HEK293 (cell line): Measurements from ENCODE around the gene SLX9.

Source experiments
- CTCF ChIA-PET: fragments of 350-600 bp; formaldehyde crosslinking; extraction: SDS; loops from one replicate; lab custom pipeline; 2021; ENCODE audit warnings: antibody characterized with exemption; lab: Yijun Ruan, JAX
- POLR2A ChIA-PET: fragments of 300-600 bp; formaldehyde crosslinking; extraction: SDS; loops from one replicate; lab custom pipeline; 2020; ENCODE audit warnings: antibody characterized with exemption, inconsistent platforms; lab: Yijun Ruan, JAX
- H3K27ac ChIP-seq: fragments of 200-500 bp; sonication (Bioruptor generic); 2 replicates; pipeline ENCODE4 v1.5.1; 2014; ENCODE audit warnings: low read depth, low read length, control low read depth, inconsistent platforms; ENCODE audit errors: extremely low read depth
- H3K36me3 ChIP-seq, 2 experiments: fragments of 200-500 bp in 1 of 2; sonication (Bioruptor generic) in 1 of 2; 1 replicate in 1 of 2; 2 replicates in 1 of 2; pipeline ENCODE4 v1.5.1; 2014 to 2017; ENCODE audit warnings: inconsistent platforms in 2 of 2, low read length in 2 of 2; ENCODE audit not compliant: control insufficient read depth in 2 of 2, insufficient read depth in 1 of 2
- H3K4me1 ChIP-seq: fragments of 200-500 bp; sonication (Bioruptor generic); 2 replicates; pipeline ENCODE4 v1.5.1; 2014; ENCODE audit warnings: mild to moderate bottlenecking, low read length, inconsistent platforms; ENCODE audit not compliant: control insufficient read depth, insufficient read depth
- H3K4me3 ChIP-seq: 2 replicates; pipeline ENCODE4 v1.5.1; 2011; ENCODE audit warnings: low read depth, mild to moderate bottlenecking, control low read depth, low read length, moderate library complexity
- H3K9me3 ChIP-seq: fragments of 200-500 bp; sonication (Bioruptor generic); 2 replicates; pipeline ENCODE4 v1.5.1; 2014; ENCODE audit warnings: low read depth, low read length, inconsistent platforms; ENCODE audit not compliant: control insufficient read depth, insufficient read depth
- EGR2 ChIP-seq: fragments of 450-650 bp; formaldehyde crosslinking; IDR thresholded peaks from 2 replicates; pipeline ENCODE4 v1.5.1; 2016; ENCODE audit warnings: low read depth, missing biosample characterization, missing genetic modification characterization
- FEZF1 ChIP-seq: fragments of 450-650 bp; formaldehyde crosslinking; IDR thresholded peaks from 2 replicates; pipeline ENCODE4 v1.5.1; 2016; ENCODE audit warnings: missing biosample characterization, missing genetic modification characterization
- GLI4 ChIP-seq: fragments of 450-650 bp; formaldehyde crosslinking; IDR thresholded peaks from 2 replicates; pipeline ENCODE4 v1.5.1; 2016; ENCODE audit warnings: missing biosample characterization, missing genetic modification characterization
- IKZF3 ChIP-seq: fragments of 450-650 bp; IDR thresholded peaks from 2 replicates; pipeline ENCODE4 v1.5.0; 2018; ENCODE audit warnings: missing biosample characterization, mild to moderate bottlenecking, missing genetic modification characterization, moderate library complexity
- MYNN ChIP-seq: fragments of 450-650 bp; formaldehyde crosslinking; IDR thresholded peaks from 2 replicates; pipeline ENCODE4 v1.5.1; 2016; ENCODE audit warnings: missing biosample characterization, missing genetic modification characterization, borderline replicate concordance
- OVOL3 ChIP-seq: fragments of 450-650 bp; formaldehyde crosslinking; IDR thresholded peaks from 2 replicates; pipeline ENCODE4 v1.5.1; 2016; ENCODE audit warnings: missing biosample characterization, missing genetic modification characterization
- SETDB1 ChIP-seq: IDR thresholded peaks from one replicate; pipeline ENCODE4 v1.6.1; 2017; ENCODE audit warnings: mild to moderate bottlenecking, low read length, moderate library complexity, mixed read lengths; ENCODE audit not compliant: insufficient read length
- ZBTB8A ChIP-seq: fragments of 450-650 bp; formaldehyde crosslinking; IDR thresholded peaks from 2 replicates; pipeline ENCODE4 v1.5.1; 2016; ENCODE audit warnings: missing biosample characterization, missing genetic modification characterization
- ZFP3 ChIP-seq: fragments of 450-650 bp; formaldehyde crosslinking; IDR thresholded peaks from 2 replicates; pipeline ENCODE4 v1.5.1; 2016; ENCODE audit warnings: low read depth, missing biosample characterization, missing genetic modification characterization
- ZNF146 ChIP-seq: fragments of 450-650 bp; formaldehyde crosslinking; IDR thresholded peaks from 2 replicates; pipeline ENCODE4 v1.5.1; 2016; ENCODE audit warnings: missing biosample characterization, missing genetic modification characterization
- ZNF184 ChIP-seq: fragments of 450-650 bp; IDR thresholded peaks from 2 replicates; pipeline ENCODE4 v1.5.1; 2018; ENCODE audit warnings: missing biosample characterization, mild to moderate bottlenecking, missing genetic modification characterization
- ZNF239 ChIP-seq: fragments of 450-650 bp; formaldehyde crosslinking; IDR thresholded peaks from 2 replicates; pipeline ENCODE4 v1.5.1; 2016; ENCODE audit warnings: missing biosample characterization, missing genetic modification characterization
- ZNF530 ChIP-seq: fragments of 450-650 bp; formaldehyde crosslinking; IDR thresholded peaks from 2 replicates; pipeline ENCODE4 v1.5.1; 2016; ENCODE audit warnings: low read depth, missing biosample characterization, missing genetic modification characterization
- ZNF548 ChIP-seq: fragments of 450-650 bp; formaldehyde crosslinking; IDR thresholded peaks from 2 replicates; pipeline ENCODE4 v1.5.1; 2016; ENCODE audit warnings: missing biosample characterization, missing genetic modification characterization
- ZNF585B ChIP-seq: fragments of 450-650 bp; formaldehyde crosslinking; IDR thresholded peaks from 2 replicates; pipeline ENCODE4 v1.5.1; 2016; ENCODE audit warnings: missing biosample characterization, missing genetic modification characterization
- TF ChIP-seq, protein P1 (sequence below): fragments of 450-650 bp; formaldehyde crosslinking; IDR thresholded peaks from 2 replicates; pipeline ENCODE4 v1.5.1; 2016; ENCODE audit warnings: missing biosample characterization, missing genetic modification characterization
- TF ChIP-seq, protein P2 (sequence below): fragments of 450-650 bp; formaldehyde crosslinking; IDR thresholded peaks from 2 replicates; pipeline ENCODE4 v1.5.1; 2016; ENCODE audit warnings: missing biosample characterization, missing genetic modification characterization
- TF ChIP-seq, protein P3 (sequence below): fragments of 450-650 bp; formaldehyde crosslinking; IDR thresholded peaks from 2 replicates; pipeline ENCODE4 v1.5.1; 2016; ENCODE audit warnings: missing biosample characterization, missing genetic modification characterization
- TF ChIP-seq, protein P4 (sequence below): fragments of 450-650 bp; formaldehyde crosslinking; conservative IDR thresholded peaks from 2 replicates; pipeline ENCODE4 v1.5.1; 2016; ENCODE audit warnings: low read depth, missing biosample characterization, missing genetic modification characterization

Gene SLX9

DNA sequence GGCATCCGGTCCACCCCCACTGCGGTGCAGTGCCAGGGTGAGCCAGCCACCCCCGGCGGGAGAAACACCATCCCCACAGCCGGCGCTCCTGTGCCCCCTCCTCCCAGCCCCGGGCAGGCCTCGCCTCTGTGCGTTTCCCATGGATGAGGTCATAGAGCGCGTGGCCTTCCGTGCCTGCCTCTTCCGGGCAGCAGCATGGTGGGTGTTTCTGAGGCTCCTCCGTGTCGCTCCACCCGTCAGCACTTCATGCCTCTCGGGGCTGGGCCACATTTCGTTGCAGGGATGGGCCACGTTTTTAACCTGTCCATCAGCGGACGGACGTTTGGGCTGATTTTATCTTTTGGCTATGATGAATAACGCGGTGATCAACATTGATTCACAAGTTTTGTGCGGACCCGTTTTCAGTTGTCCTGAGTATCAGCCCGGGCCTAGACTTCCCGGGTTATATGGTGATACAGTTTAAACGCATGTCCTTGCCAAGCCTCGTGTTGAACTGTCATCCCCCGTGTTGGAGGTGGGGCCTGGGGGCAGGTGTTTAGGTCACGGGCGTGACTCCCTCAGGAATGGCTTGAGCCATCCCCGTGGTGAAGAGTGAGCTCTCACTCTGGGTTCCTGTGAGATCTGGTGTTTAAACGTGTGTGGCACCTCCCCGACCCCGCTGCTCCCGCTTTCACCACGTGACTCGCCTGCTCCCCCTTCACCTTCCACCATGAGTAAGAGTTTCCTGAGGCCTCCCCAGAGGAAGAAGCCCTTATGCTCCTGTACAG is 64.8 kb downstream of the SLX9 start:
- Histone ChIP-seq H3K4me3 (no peak overlapping the region), H3K27ac (no peak overlapping the region), H3K36me3 (no peaks in the 10 kb centered on the region), H3K4me1 (no peaks in the 10 kb centered on the region), H3K9me3 (no peaks in the 10 kb centered on the region)
- TF ChIP-seq, protein P1, sequence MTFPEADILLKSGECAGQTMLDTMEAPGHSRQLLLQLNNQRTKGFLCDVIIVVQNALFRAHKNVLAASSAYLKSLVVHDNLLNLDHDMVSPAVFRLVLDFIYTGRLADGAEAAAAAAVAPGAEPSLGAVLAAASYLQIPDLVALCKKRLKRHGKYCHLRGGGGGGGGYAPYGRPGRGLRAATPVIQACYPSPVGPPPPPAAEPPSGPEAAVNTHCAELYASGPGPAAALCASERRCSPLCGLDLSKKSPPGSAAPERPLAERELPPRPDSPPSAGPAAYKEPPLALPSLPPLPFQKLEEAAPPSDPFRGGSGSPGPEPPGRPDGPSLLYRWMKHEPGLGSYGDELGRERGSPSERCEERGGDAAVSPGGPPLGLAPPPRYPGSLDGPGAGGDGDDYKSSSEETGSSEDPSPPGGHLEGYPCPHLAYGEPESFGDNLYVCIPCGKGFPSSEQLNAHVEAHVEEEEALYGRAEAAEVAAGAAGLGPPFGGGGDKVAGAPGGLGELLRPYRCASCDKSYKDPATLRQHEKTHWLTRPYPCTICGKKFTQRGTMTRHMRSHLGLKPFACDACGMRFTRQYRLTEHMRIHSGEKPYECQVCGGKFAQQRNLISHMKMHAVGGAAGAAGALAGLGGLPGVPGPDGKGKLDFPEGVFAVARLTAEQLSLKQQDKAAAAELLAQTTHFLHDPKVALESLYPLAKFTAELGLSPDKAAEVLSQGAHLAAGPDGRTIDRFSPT (tag by site-specific recombination), result no peak
- TF ChIP-seq ZNF184 (tag by site-specific recombination) (no peak), FEZF1 (no peak), OVOL3 (tag by site-specific recombination) (no peak), ZBTB8A (tag by site-specific recombination) (no peak), ZNF585B (no peak)
- ChIA-PET POLR2A (interaction anchor here (0.6 to 1.4 kb wide), 2 partner anchors 14 to 1186 kb away, joined by 3 read pairs; no protein-coding TSS in a partner anchor), CTCF (interaction anchor here (1.0 to 2.4 kb wide), 2 partner anchors 31 to 133 kb away, joined by 4 to 15 read pairs; no protein-coding TSS in a partner anchor)

DNA sequence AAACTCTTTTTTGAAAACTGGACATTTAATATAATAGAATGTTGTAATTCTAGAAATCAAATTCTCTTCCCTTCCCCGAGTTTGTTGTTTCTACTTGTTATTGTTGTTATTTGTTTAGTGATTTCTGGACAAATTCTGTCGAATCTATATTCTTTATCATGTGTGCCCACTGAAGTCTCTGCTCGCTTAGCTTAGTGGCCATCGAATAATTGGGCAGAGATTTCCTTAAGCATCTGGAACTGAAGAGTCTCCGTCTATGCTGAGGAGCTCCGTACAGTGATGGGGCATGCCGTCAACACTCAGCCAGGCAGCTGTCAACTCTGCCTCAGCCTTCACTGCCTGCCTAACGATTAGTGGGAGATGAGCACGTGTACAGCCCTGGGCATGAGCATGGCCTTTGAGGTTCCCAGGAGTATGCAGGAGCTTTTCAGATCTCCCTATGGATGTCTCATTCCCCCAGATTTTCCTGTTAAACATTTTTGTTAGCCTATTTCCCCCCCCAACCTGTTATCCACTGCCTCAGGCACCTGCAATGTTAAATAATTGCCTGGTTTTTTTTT is 66.8 kb downstream of the SLX9 start:
- Histone ChIP-seq H3K4me1 (no peaks in the 10 kb centered on the region), H3K4me3 (no peak overlapping the region), H3K36me3 (no peaks in the 10 kb centered on the region), H3K27ac (no peak overlapping the region), H3K9me3 (no peaks in the 10 kb centered on the region)
- POLR2A ChIA-PET, result interaction anchor here (0.9 kb wide), 1 partner anchor 11 kb away, joined by 3 read pairs; no protein-coding TSS in a partner anchor
- CTCF ChIA-PET, result interaction anchor here (0.6 to 2.4 kb wide), 6 partner anchors 39 to 565 kb away, joined by 3 to 15 read pairs (median 5); no protein-coding TSS in a partner anchor
- TF ChIP-seq ZNF146 (no peak), ZNF530 (tag by site-specific recombination) (no peak), ZNF548 (no peak), ZFP3 (no peak), ZNF239 (tag by site-specific recombination) (no peak), IKZF3 (tag by site-specific recombination) (no peak), GLI4 (no peak), SETDB1 (no peak), EGR2 (tag by site-specific recombination) (no peak), MYNN (no peak)
- TF ChIP-seq, protein P2, sequence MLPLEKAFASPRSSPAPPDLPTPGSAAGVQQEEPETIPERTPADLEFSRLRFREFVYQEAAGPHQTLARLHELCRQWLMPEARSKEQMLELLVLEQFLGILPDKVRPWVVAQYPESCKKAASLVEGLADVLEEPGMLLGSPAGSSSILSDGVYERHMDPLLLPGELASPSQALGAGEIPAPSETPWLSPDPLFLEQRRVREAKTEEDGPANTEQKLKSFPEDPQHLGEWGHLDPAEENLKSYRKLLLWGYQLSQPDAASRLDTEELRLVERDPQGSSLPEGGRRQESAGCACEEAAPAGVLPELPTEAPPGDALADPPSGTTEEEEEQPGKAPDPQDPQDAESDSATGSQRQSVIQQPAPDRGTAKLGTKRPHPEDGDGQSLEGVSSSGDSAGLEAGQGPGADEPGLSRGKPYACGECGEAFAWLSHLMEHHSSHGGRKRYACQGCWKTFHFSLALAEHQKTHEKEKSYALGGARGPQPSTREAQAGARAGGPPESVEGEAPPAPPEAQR (tag by site-specific recombination), result no peak
- TF ChIP-seq, protein P3, sequence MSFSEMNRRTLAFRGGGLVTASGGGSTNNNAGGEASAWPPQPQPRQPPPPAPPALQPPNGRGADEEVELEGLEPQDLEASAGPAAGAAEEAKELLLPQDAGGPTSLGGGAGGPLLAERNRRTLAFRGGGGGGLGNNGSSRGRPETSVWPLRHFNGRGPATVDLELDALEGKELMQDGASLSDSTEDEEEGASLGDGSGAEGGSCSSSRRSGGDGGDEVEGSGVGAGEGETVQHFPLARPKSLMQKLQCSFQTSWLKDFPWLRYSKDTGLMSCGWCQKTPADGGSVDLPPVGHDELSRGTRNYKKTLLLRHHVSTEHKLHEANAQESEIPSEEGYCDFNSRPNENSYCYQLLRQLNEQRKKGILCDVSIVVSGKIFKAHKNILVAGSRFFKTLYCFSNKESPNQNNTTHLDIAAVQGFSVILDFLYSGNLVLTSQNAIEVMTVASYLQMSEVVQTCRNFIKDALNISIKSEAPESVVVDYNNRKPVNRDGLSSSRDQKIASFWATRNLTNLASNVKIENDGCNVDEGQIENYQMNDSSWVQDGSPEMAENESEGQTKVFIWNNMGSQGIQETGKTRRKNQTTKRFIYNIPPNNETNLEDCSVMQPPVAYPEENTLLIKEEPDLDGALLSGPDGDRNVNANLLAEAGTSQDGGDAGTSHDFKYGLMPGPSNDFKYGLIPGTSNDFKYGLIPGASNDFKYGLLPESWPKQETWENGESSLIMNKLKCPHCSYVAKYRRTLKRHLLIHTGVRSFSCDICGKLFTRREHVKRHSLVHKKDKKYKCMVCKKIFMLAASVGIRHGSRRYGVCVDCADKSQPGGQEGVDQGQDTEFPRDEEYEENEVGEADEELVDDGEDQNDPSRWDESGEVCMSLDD (tag by site-specific recombination), result no peak
- TF ChIP-seq, protein P1 (tag by site-specific recombination), result no peak
- TF ChIP-seq, protein P4, sequence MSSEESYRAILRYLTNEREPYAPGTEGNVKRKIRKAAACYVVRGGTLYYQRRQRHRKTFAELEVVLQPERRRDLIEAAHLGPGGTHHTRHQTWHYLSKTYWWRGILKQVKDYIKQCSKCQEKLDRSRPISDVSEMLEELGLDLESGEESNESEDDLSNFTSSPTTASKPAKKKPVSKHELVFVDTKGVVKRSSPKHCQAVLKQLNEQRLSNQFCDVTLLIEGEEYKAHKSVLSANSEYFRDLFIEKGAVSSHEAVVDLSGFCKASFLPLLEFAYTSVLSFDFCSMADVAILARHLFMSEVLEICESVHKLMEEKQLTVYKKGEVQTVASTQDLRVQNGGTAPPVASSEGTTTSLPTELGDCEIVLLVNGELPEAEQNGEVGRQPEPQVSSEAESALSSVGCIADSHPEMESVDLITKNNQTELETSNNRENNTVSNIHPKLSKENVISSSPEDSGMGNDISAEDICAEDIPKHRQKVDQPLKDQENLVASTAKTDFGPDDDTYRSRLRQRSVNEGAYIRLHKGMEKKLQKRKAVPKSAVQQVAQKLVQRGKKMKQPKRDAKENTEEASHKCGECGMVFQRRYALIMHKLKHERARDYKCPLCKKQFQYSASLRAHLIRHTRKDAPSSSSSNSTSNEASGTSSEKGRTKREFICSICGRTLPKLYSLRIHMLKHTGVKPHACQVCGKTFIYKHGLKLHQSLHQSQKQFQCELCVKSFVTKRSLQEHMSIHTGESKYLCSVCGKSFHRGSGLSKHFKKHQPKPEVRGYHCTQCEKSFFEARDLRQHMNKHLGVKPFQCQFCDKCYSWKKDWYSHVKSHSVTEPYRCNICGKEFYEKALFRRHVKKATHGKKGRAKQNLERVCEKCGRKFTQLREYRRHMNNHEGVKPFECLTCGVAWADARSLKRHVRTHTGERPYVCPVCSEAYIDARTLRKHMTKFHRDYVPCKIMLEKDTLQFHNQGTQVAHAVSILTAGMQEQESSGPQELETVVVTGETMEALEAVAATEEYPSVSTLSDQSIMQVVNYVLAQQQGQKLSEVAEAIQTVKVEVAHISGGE (tag by site-specific recombination), result no peak
